ENCODE measurements around the gene ALK.

The ALK gene

GRCh38 chr2:29549069-29549380 lies 372.4 kb downstream of the ALK start:
- TF ChIP-seq GATA2 (IDR thresholded peaks at IDR 0.05; ENCODE audit: low read depth, low read length): no peak
- no peak for TF ChIP-seq GATA3 (IDR thresholded peaks at IDR 0.05; ENCODE audit: low read depth, low read length)

DNA sequence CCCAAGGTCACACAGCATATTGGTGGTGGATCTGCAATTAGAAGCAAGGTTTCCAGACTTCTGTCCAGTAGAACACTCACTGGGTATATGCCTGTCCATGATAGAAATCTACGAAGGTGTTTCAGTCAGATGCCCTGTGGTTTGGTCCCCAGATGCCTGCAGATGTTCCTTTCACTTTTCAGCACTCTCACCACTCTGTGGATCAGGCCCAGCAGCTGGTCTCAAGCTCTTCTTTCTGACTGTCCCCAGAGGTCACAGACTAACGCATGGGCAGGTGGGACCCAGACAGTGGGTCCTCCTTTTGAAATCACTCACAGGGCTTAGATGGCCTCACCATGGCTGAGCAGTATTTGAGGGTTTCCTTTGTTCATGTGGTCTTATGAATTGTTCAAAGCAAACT lies 376.5 kb downstream of the ALK start:
- no peak for TF ChIP-seq GATA3 (IDR thresholded peaks at IDR 0.05; ENCODE audit: low read depth, low read length)
- TF ChIP-seq GATA2 (IDR thresholded peaks at IDR 0.05; ENCODE audit: low read depth, low read length): no peak

- TF ChIP-seq GATA3 (IDR thresholded peaks at IDR 0.05; ENCODE audit: low read depth, low read length) (no peak), GATA2 (IDR thresholded peaks at IDR 0.05; ENCODE audit: low read depth, low read length) (no peak)
Observed at GRCh38 chr2:29544031-29544430, 377.4 kb downstream of the ALK start.

DNA sequence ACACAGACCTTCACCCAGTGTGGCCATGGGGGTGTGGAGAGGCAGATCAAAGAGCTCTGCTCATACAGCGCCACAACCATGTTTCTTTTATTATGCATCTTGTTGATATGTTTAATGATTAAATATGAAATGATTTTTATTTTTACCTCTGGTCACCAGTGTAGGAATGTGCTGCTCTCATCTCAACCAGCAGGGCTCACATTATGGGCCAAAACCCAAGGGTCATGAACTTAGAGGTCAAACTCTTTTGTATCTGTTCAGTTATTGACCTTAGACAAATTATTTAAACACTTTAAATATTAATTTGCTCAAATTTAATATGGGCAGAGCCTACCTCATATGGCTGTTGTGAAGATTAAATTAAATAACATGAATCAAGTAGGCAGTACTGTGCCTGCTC lies 386.2 kb downstream of the ALK start:
- TF ChIP-seq GATA3 (IDR thresholded peaks at IDR 0.05; ENCODE audit: low read depth, low read length) (no peak), GATA2 (IDR thresholded peaks at IDR 0.05; ENCODE audit: low read depth, low read length) (no peak)

DNA sequence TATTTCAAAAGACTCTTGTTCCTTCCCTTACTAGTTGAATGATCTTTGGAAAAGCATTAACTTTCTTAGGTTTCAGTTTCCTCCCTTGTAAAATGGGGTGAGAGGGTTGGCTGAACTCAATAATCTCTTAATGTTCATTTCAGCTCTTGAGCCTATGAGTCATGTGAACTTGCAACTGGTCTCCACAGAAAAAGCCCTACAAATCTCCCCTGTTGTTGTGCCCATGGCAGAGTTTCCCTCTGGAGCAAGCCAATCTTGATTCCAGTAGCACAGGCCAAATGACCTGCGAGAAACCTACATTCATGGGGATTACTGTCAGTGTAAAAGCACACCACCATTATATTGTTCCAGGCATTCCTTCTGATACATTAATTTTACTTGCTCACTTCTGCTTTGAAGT lies 388.9 kb downstream of the ALK start:
- no peak for TF ChIP-seq GATA3 (IDR thresholded peaks at IDR 0.05; ENCODE audit: low read depth, low read length)
- no peak for TF ChIP-seq GATA2 (IDR thresholded peaks at IDR 0.05; ENCODE audit: low read depth, low read length)

GRCh38 chr2:29531626-29532025 lies 389.8 kb downstream of the ALK start:
- TF ChIP-seq GATA3 (IDR thresholded peaks at IDR 0.05; ENCODE audit: low read depth, low read length) (no peak), GATA2 (IDR thresholded peaks at IDR 0.05; ENCODE audit: low read depth, low read length) (no peak)

DNA sequence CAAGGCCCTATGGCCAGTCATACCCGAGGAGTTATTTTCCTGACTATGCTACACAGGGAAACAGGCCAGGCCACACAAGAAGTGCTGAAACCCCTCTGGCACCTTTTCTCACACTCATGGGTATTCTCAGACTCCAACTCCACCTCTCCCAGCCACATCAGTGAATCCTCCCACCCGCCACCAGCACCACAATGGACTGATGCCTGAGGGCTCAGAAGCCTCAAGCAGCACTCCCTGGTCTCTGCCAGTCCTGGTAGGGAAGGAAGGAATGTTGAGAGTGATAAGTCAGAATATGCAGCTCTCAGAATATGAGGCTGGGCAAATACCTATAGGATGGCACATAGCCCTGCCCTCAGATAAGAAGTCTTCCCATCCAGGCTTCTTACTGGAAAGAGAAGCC lies 391.1 kb downstream of the ALK start:
- TF ChIP-seq GATA3 (IDR thresholded peaks at IDR 0.05; ENCODE audit: low read depth, low read length): no peak
- TF ChIP-seq GATA2 (IDR thresholded peaks at IDR 0.05; ENCODE audit: low read depth, low read length): no peak

DNA sequence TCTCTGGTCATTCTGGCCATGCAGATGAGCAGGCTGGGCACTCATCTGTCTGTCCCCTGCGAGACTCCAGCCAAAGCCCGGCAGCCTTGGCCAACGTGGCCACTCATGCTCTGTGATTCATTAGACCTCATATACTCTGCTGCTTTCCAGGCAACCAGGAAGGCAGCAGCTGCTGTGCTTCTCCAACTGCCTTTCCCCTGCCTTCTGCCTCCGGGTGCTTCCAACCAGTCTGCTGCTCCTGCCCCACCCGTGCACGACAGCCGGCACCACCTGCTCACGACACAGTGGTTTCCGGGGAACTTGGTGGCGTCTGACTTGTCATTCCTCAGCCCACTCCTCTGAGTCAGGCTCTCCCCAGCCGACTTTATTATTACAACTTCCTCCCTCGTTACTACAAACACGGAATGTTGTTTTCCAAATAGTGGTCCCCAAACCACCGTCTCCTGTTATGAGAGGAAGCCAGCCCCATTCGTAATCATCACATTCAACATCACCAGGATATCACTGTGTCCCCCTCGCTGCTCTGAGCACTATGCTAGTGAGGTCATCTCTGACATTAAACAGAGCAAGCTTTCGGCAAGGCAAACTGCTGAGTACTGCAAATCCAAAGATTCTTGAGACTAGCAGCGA lies 392.4 kb downstream of the ALK start:
- no peak for TF ChIP-seq GATA2 (IDR thresholded peaks at IDR 0.05; ENCODE audit: low read depth, low read length)
- no peak for TF ChIP-seq GATA3 (IDR thresholded peaks at IDR 0.05; ENCODE audit: low read depth, low read length)

- TF ChIP-seq GATA3 (IDR thresholded peaks at IDR 0.05; ENCODE audit: low read depth, low read length) (no peak), GATA2 (IDR thresholded peaks at IDR 0.05; ENCODE audit: low read depth, low read length) (no peak)
Observed at GRCh38 chr2:29528371-29528770, 393.0 kb downstream of the ALK start.

DNA sequence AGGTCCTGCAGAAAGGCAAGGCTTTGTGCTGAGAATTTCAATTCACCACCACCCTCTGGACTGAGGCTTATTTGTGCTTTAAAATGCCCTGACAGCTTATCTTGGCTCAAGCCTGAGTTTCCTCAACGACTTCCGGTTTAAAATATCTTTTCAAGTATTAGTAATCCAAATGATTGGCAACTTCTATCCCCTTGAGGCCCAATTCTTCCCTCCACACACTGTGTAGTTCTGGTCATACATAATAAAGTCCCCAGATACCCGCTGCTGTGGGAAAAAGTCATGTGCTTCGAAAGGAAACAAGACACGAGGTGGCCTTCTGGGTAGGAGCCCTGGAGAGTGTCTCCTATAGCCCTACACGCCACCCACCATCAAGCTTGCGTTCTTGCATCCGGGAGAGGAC lies 393.4 kb downstream of the ALK start:
- no peak for TF ChIP-seq GATA3 (IDR thresholded peaks at IDR 0.05; ENCODE audit: low read depth, low read length)
- TF ChIP-seq GATA2 (IDR thresholded peaks at IDR 0.05; ENCODE audit: low read depth, low read length): no peak

GRCh38 chr2:29526587-29527586 lies 394.5 kb downstream of the ALK start:
- peak; percentile 68 for TF ChIP-seq GATA3 (IDR thresholded peaks at IDR 0.05; ENCODE audit: low read depth, low read length)
- peak; percentile 90 for TF ChIP-seq GATA2 (IDR thresholded peaks at IDR 0.05; ENCODE audit: low read depth, low read length)

DNA sequence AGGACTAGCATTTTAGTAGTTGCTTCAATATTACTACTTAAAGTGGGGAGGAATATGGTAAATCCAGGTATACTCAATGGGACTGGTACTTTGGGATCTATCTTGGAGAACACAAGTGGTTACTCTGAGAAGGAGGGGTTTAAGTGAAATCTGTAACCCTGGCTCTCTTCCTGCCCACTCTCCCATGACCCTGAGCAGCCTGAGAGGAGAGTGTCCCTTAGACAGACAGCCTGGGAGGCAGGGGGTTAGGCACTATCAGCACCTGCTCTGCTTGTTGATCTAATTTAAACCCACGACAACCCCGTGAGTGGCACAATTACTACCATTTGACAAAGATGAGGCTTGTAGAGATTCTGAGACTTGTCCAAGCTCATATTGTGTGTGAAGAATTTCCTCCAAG lies 395.5 kb downstream of the ALK start:
- no peak for TF ChIP-seq GATA3 (IDR thresholded peaks at IDR 0.05; ENCODE audit: low read depth, low read length)
- TF ChIP-seq GATA2 (IDR thresholded peaks at IDR 0.05; ENCODE audit: low read depth, low read length): no peak

GRCh38 chr2:29524652-29525051 lies 396.7 kb downstream of the ALK start:
- no peak for TF ChIP-seq GATA2 (IDR thresholded peaks at IDR 0.05; ENCODE audit: low read depth, low read length)
- TF ChIP-seq GATA3 (IDR thresholded peaks at IDR 0.05; ENCODE audit: low read depth, low read length): no peak

DNA sequence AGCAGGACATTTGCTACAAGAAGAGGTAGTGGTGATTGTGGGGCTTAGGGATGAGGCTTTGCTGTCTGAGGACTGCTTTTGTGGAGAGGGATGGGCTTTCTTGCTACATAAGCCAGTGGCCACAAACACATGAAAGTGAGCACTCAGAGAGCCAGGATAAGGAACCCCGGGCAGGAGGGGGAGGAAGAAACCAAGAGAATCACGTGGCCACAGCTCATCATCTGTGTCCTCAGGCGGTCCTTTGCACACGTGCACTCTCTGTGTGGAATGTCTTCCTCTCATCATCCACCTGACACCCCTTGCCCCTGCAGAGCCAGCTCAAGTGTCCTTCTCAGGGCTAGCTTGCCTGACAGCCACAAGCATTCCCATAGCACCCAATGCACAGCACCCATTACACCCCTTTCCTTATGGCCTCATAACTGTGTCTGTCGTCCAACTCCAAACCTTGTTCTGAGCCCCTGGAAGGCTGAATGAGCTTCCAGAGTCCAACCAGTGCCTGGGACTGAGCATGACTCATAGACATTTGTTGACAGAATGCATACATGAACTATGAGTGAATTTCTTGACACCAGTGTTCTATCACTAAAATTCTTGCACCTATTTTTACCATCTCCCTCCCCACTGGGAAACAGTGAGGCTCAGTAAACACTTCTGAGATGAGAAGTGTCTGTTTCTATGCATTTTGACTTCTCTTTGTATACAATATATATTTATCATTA lies 398.3 kb downstream of the ALK start:
- no peak for TF ChIP-seq GATA2 (IDR thresholded peaks at IDR 0.05; ENCODE audit: low read depth, low read length)
- TF ChIP-seq GATA3 (IDR thresholded peaks at IDR 0.05; ENCODE audit: low read depth, low read length): no peak
